Heart right ventricle (tissue), 16 donors: ENCODE measurements around the gene DNAH10. TPM values are rescaled to one million over a fixed set of nuclear protein-coding genes. Genes with fewer than 3 reads are reported as not detected.
A peak's percentile ranks its signal among the peaks of the same experiment; 100 is the strongest.

ENCODE experiments used
- ATAC-seq, 8 donors: fragments of 200-7000 bp; cut with Tn5 transposase; one replicate each; pipeline ENCODE4 v1.9.1; 2020; ENCODE audit warnings: mild to moderate bottlenecking in 8 of 8, moderate library complexity in 8 of 8, moderate number of reproducible peaks in 1 of 8
- DNase-seq, 2 donors: peaks; one replicate each; pipeline ENCODE4 v3.0.0-alpha.2; 2020
- H3K27ac ChIP-seq, 10 donors: fragments of 200-600 bp; sonication (generic) in 2 of 10; one replicate each; pipeline versions ENCODE4 v1.5.0 to v1.8.0; 2020 to 2022; ENCODE audit warnings: mild to moderate bottlenecking in 3 of 10
- H3K27me3 ChIP-seq, 7 donors: fragments of 200-600 bp; one replicate each; pipeline ENCODE4 v1.8.0; 2021 to 2022; ENCODE audit warnings: mild to moderate bottlenecking in 2 of 7
- H3K36me3 ChIP-seq, 9 donors: fragments of 200-600 bp; sonication (generic) in 1 of 9; one replicate each; pipeline versions ENCODE4 v1.5.0 to v1.8.0; 2020 to 2022; ENCODE audit warnings: mild to moderate bottlenecking in 2 of 9
- H3K4me1 ChIP-seq, 9 donors: fragments of 200-600 bp; sonication (generic) in 1 of 9; one replicate each; pipeline versions ENCODE4 v1.5.0 to v1.8.0; 2020 to 2022; ENCODE audit warnings: mild to moderate bottlenecking in 4 of 9
- H3K4me3 ChIP-seq, 10 donors: fragments of 200-600 bp; sonication (generic) in 2 of 10; one replicate each; pipeline versions ENCODE4 v1.5.0 to v1.8.0; 2020 to 2022; ENCODE audit warnings: mild to moderate bottlenecking in 7 of 10, moderate library complexity in 2 of 10
- H3K9me3 ChIP-seq, 11 donors: fragments of 200-600 bp in 10 of 11; sonication (generic) in 2 of 11; one replicate each; pipeline versions ENCODE4 v1.5.0 to v1.8.0; 2013 to 2022; ENCODE audit warnings: mild to moderate bottlenecking in 2 of 11, control low read depth in 1 of 11, moderate library complexity in 1 of 11
- CTCF ChIP-seq, 9 donors: fragments of 200-600 bp; sonication (generic) in 2 of 9; IDR thresholded peaks; one replicate each; pipeline versions ENCODE4 v1.5.0 to v1.8.0; 2021 to 2022; ENCODE audit warnings: antibody characterized with exemption in 9 of 9, mild to moderate bottlenecking in 5 of 9, moderate library complexity in 1 of 9
- WGBS, 2 donors: extraction: QIAGEN DNeasy Blood & Tissue Kit; methylation state at CpG; one replicate each; pipeline ENCODE4 v1.1.7; 2013; ENCODE audit warnings: inconsistent platforms in 1 of 2; 5-methylcytosine and 5-hydroxymethylcytosine counted together
- intact Hi-C, 10 donors: fragments of 100-400 bp; cut with DNase I; formaldehyde crosslinking; loops; one replicate each; pipeline versions ENCODE4 v1.11.1 to v1.14.2; 2022
- polyA plus RNA-seq, 2 donors: library from polyadenylated mRNA; stranded (reverse); fragments of 200-250 nt; gene quantifications; one replicate each; pipeline ENCODE4 v1.2.3, GENCODE V29; 2013
- total RNA-seq, 10 donors: library from RNA; stranded (reverse); fragmentation: NEBNext Ultra II Directional in 3 of 10; extraction: Animal tissue kit (Norgen Biotek cat#: 25700) in 3 of 10; gene quantifications; one replicate each; pipeline versions ENCODE4 v1.2.1 to v1.2.4, GENCODE V29; 2021 to 2023
- donor health status: Arrhythmogenic right ventricular cardiomyopathy.
- donor health status: ischemic (EF 13 %, LVEDD 7.1; RV severe dilation, severe dysfunction).
- donor health status: healthy with polysubstance abuse.
- donor health status: DM: no; HTN: yes; CAD: no.
- donor health status: DM: no; HTN: no; CAD: no.
- donor health status: ischemic (EF 25% LVEDD 6.9; RV normal size, moderate dysfunction).
- donor health status: ischemic (EF 25% LVEDD 5.7; RV mildly dilated, moderate dysfunction).
- donor health status: healthy.
- donor health status: DM: yes; HTN: yes; CAD: no.
- donor health status: Ischemic cardiomyopathy.
- donor health status: ischemic (EF 35%, LVEDD 5.7; RV mildly dilated, moderate dysfunction).
- donor health status: nonischemic (EF 11% LVEDD 7.7; RV severe dilation, severe dysfunction).
- donor health status: DM: yes; HTN: yes; CAD: no.
- donor health status: PGD.
- donor health status: ischemic (EF 29% LVEDD 5.4; RV normal size, mild dysfunction).
- donor health status: nonischemic (EF 23%, LVEDD 6.1; RV moderate dilation, normal function).

DNAH10 gene
- total and polyA plus RNA-seq, 12 donors: 0.05 to 0.60 (median 0.09) TPM; not detected in 3

GRCh38 chr12:123940627-123940966 lies 178.5 kb downstream of the DNAH10 start:
- DNase-seq (no peak), ATAC-seq (no peak)
- no peaks in the 10 kb centered on the region for H3K27me3 ChIP-seq
- peaks cover 0 to 12% (median 0%) of the 10 kb centered on the region in 11 donors for H3K9me3 ChIP-seq
- H3K36me3 ChIP-seq: peaks cover 3 to 93% (median 40%) of the 10 kb centered on the region in 9 donors
- H3K4me1 ChIP-seq: peaks cover 0 to 17% (median 0%) of the 10 kb centered on the region in 9 donors
- intact Hi-C loops: no loop called here
- WGBS, 2 donors: 95 to 98% methylated on average over 9 of the region's 9 CpGs
- no peak overlapping the region for H3K4me3 ChIP-seq
- no peak for TF ChIP-seq CTCF (IDR thresholded peaks at IDR 0.05)
- no peak overlapping the region for H3K27ac ChIP-seq

GRCh38 chr12:123941000-123941399 lies 178.9 kb downstream of the DNAH10 start:
- H3K4me3 ChIP-seq: no peak overlapping the region
- intact Hi-C loops: no loop called here
- WGBS, 2 donors: 95 to 97% methylated on average over 9 of the region's 9 CpGs
- DNase-seq: no peak
- no peak for TF ChIP-seq CTCF (IDR thresholded peaks at IDR 0.05)
- no peak for ATAC-seq
- H3K4me1 ChIP-seq: peaks cover 0 to 18% (median under 1%) of the 10 kb centered on the region in 9 donors
- H3K27ac ChIP-seq: peak overlapping the region in 1 of 10 donors; percentile 48
- no peaks in the 10 kb centered on the region for H3K27me3 ChIP-seq
- H3K9me3 ChIP-seq: peaks cover 0 to 12% (median 0%) of the 10 kb centered on the region in 11 donors
- H3K36me3 ChIP-seq: peaks cover 3 to 93% (median 40%) of the 10 kb centered on the region in 9 donors

- DNase-seq (no peak), ATAC-seq (no peak)
- Histone ChIP-seq H3K27ac (peak overlapping the region in 1 of 10 donors; percentile 48), H3K9me3 (peaks cover 0 to 12% (median 0%) of the 10 kb centered on the region in 11 donors), H3K36me3 (peaks cover 3 to 88% (median 37%) of the 10 kb centered on the region in 9 donors), H3K27me3 (no peaks in the 10 kb centered on the region), H3K4me1 (peaks cover 0 to 25% (median 8%) of the 10 kb centered on the region in 9 donors), H3K4me3 (no peak overlapping the region)
- TF ChIP-seq CTCF (IDR thresholded peaks at IDR 0.05): no peak
- 91 to 93% methylated on average over 13 of the region's 13 CpGs for WGBS, 2 donors
- intact Hi-C loops: no loop called here
Observed at GRCh38 chr12:123941624-123942237, 179.6 kb downstream of the DNAH10 start.

GRCh38 chr12:123942238-123942653 lies 180.1 kb downstream of the DNAH10 start:
- H3K27ac ChIP-seq: peak overlapping the region in 1 of 10 donors; percentile 47
- H3K27me3 ChIP-seq: no peaks in the 10 kb centered on the region
- peaks cover 0 to 25% (median 13%) of the 10 kb centered on the region in 9 donors for H3K4me1 ChIP-seq
- peaks cover 3 to 83% (median 32%) of the 10 kb centered on the region in 9 donors for H3K36me3 ChIP-seq
- DNase-seq (no peak), ATAC-seq (no peak)
- peaks cover 0 to 12% (median 0%) of the 10 kb centered on the region in 11 donors for H3K9me3 ChIP-seq
- H3K4me3 ChIP-seq: no peak overlapping the region
- 86 to 90% methylated on average over 10 of the region's 10 CpGs for WGBS, 2 donors
- no peak for TF ChIP-seq CTCF (IDR thresholded peaks at IDR 0.05)
- intact Hi-C loops: no loop called here
